OCI-LY3 (cell line): Measurements from ENCODE around the gene IL25.

Experiments used
- EZH2phosphoT487 ChIP-seq: fragments of 200-600 bp; shearing (Covaris generic); IDR thresholded peaks from 2 replicates; pipeline ENCODE4 v1.6.1; 2018; ENCODE audit warnings: antibody characterized with exemption, mixed run types, low read depth
- TF ChIP-seq, protein P1 (sequence below): fragments of 200-600, 300-600 bp; sonication (generic); IDR thresholded peaks from 2 replicates; pipeline ENCODE4 v1.5.1; 2014; ENCODE audit warnings: antibody characterized with exemption, low read length, low read depth

DNA sequence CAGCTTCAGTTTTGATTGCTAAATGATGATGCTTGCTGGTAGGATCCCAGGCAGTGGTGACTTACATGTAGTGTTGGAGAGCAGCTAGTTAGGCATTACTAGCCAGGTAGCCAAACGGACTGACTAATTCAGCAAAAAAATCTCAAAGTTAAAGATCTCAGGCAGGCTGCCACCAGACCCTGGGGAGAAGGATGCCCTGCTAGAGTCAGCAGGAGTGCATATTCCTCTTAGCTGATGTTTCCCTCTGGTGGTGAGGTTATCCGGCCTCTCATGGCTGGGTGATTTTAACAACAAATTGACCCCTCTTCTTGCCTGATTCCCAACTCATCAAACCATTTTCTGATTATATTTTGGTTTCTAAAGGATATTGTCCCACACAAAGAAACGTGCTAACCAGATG lies 10.4 kb upstream of the IL25 start:
- TF ChIP-seq, protein P1, sequence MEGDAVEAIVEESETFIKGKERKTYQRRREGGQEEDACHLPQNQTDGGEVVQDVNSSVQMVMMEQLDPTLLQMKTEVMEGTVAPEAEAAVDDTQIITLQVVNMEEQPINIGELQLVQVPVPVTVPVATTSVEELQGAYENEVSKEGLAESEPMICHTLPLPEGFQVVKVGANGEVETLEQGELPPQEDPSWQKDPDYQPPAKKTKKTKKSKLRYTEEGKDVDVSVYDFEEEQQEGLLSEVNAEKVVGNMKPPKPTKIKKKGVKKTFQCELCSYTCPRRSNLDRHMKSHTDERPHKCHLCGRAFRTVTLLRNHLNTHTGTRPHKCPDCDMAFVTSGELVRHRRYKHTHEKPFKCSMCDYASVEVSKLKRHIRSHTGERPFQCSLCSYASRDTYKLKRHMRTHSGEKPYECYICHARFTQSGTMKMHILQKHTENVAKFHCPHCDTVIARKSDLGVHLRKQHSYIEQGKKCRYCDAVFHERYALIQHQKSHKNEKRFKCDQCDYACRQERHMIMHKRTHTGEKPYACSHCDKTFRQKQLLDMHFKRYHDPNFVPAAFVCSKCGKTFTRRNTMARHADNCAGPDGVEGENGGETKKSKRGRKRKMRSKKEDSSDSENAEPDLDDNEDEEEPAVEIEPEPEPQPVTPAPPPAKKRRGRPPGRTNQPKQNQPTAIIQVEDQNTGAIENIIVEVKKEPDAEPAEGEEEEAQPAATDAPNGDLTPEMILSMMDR = no peak
- TF ChIP-seq EZH2phosphoT487 = no peak
